NCI-H146 (cell line): ENCODE results near the gene LCE3B.
"Not testable (repeated sequence)": the region's sequence is repeated elsewhere in the genome, so short reads cannot be mapped to it uniquely, and the experiment has no call there.

Source experiments
- DNase-seq: peaks from one replicate; lab custom pipeline; 2025; lab: John Stamatoyannopoulos, UW

LCE3B gene

GRCh38 chr1:152613511-152613910 is at the start of gene LCE3B:
Gene LCE3B (plus strand): TSS chr1:152613811. CDS start chr1:152613811, 0 bp downstream.
- DNase-seq, result no peak

GRCh38 chr1:152565115-152565514 is 48.5 kb upstream of the LCE3B start:
- DNase-seq, result no peak

GRCh38 chr1:152565535-152566215 is 47.9 kb upstream of the LCE3B start:
- DNase-seq, result no peak

GRCh38 chr1:152566681-152567080 is 46.9 kb upstream of the LCE3B start, which contains the start of gene LCE3E:
Gene LCE3E (minus strand): TSS chr1:152566780. CDS start chr1:152566208, 572 bp downstream.
- DNase-seq, result no peak

- no peak for DNase-seq
Measured at GRCh38 chr1:152577168-152577567, 36.4 kb upstream of the LCE3B start.

GRCh38 chr1:152579526-152579925 is 34.1 kb upstream of the LCE3B start:
- DNase-seq, result not testable (repeated sequence)

GRCh38 chr1:152580433-152580832 is 33.2 kb upstream of the LCE3B start, which contains the start of gene LCE3D:
Gene LCE3D (minus strand): TSS chr1:152580516. CDS start chr1:152579936, 580 bp downstream.
- no peak for DNase-seq

GRCh38 chr1:152582647-152583046 is 31.0 kb upstream of the LCE3B start:
- no peak for DNase-seq

- DNase-seq, result no peak
Measured at GRCh38 chr1:152585586-152585985, 28.0 kb upstream of the LCE3B start.

- DNase-seq, result no peak
Measured at GRCh38 chr1:152596986-152597385, 16.6 kb upstream of the LCE3B start.

GRCh38 chr1:152599934-152600333 is 13.7 kb upstream of the LCE3B start, which contains the start of gene LCE3C:
Gene LCE3C (plus strand): TSS chr1:152600234. CDS start chr1:152600732, 498 bp downstream.
- DNase-seq, result no peak

GRCh38 chr1:152621993-152622392 is 8.4 kb downstream of the LCE3B start:
- DNase-seq, result no peak

- no peak for DNase-seq
Measured at GRCh38 chr1:152622803-152623202, 9.2 kb downstream of the LCE3B start, which contains the start of gene LCE3A. Gene LCE3A (minus strand): TSS chr1:152623103. CDS start chr1:152623103, 0 bp downstream.

- DNase-seq, result no peak
Measured at GRCh38 chr1:152623203-152623844, 9.7 kb downstream of the LCE3B start.

- DNase-seq, result no peak
Measured at GRCh38 chr1:152626744-152627143, 13.1 kb downstream of the LCE3B start.

- no peak for DNase-seq
Measured at GRCh38 chr1:152630596-152630995, 17.0 kb downstream of the LCE3B start.

GRCh38 chr1:152640351-152640750 is 26.7 kb downstream of the LCE3B start:
- no peak for DNase-seq

- DNase-seq, result no peak
Measured at GRCh38 chr1:152643945-152644344, 30.3 kb downstream of the LCE3B start.

- DNase-seq, result no peak
Measured at GRCh38 chr1:152645146-152645545, 31.5 kb downstream of the LCE3B start.

- DNase-seq, result no peak
Measured at GRCh38 chr1:152646656-152647055, 33.0 kb downstream of the LCE3B start.

GRCh38 chr1:152654110-152654509 is 40.5 kb downstream of the LCE3B start:
- peak; percentile 35 for DNase-seq

GRCh38 chr1:152656459-152656858 is 42.8 kb downstream of the LCE3B start:
- DNase-seq, result no peak

- DNase-seq, result no peak
Measured at GRCh38 chr1:152657677-152658076, 44.1 kb downstream of the LCE3B start.
